Thoracic aorta (tissue), 2 donors: ENCODE data around the gene DICER1. TPM values are rescaled to one million over a fixed set of nuclear protein-coding genes. Genes with fewer than 3 reads are reported as not detected.

Experiments used
- ATAC-seq: fragments of 150-250 bp; one replicate; pipeline ENCODE4 v1.8.0; 2017; ENCODE audit warnings: low read depth; ENCODE audit not compliant: insufficient number of reproducible peaks, low FRiP score
- DNase-seq: peaks from one replicate; pipeline ENCODE4 v3.0.0-alpha.2; 2020; ENCODE audit warnings: low spot score
- H3K27ac ChIP-seq, 2 donors: fragments of 200-600 bp; sonication (generic); 1 replicate in 1 of 2; 2 replicates in 1 of 2; pipeline ENCODE4 v1.5.1; 2016; ENCODE audit warnings: mild to moderate bottlenecking in 2 of 2, moderate library complexity in 2 of 2
- H3K27me3 ChIP-seq: fragments of 200-600 bp; sonication (generic); replicated peaks from 2 replicates; pipeline ENCODE4 v1.6.0; 2016; ENCODE audit warnings: mild to moderate bottlenecking; ENCODE audit not compliant: insufficient read depth
- H3K36me3 ChIP-seq: fragments of 200-600 bp; sonication (generic); one replicate; pipeline ENCODE4 v1.5.1; 2016
- H3K4me1 ChIP-seq, 2 donors: fragments of 200-600 bp; sonication (generic); 1 replicate in 1 of 2; 2 replicates in 1 of 2; pipeline versions ENCODE4 v1.5.1 to v1.6.0; 2016; ENCODE audit warnings: low read depth in 2 of 2, mild to moderate bottlenecking in 1 of 2; ENCODE audit not compliant: control insufficient read depth in 1 of 2
- H3K4me3 ChIP-seq: fragments of 200-600 bp; sonication (generic); 2 replicates; pipeline ENCODE4 v1.5.1; 2016; ENCODE audit warnings: mild to moderate bottlenecking
- H3K9me3 ChIP-seq: fragments of 200-600 bp; sonication (generic); 2 replicates; pipeline ENCODE4 v1.5.1; 2016
- total RNA-seq, 2 donors: library from RNA; depleted of rRNA; stranded (reverse); fragments of >200 nt; gene quantifications; one replicate each; pipeline versions ENCODE4 v1.1.0 to v1.2.3, GENCODE V29; 2016
- TF ChIP-seq, protein P1 (sequence below): fragments of 200-600 bp; sonication (generic); IDR thresholded peaks from one replicate; pipeline ENCODE4 v1.5.1; 2019; ENCODE audit warnings: antibody characterized with exemption

The DICER1 gene
- total RNA-seq, 2 donors from 2014 or later: 56.3 to 92.5 TPM

DNA sequence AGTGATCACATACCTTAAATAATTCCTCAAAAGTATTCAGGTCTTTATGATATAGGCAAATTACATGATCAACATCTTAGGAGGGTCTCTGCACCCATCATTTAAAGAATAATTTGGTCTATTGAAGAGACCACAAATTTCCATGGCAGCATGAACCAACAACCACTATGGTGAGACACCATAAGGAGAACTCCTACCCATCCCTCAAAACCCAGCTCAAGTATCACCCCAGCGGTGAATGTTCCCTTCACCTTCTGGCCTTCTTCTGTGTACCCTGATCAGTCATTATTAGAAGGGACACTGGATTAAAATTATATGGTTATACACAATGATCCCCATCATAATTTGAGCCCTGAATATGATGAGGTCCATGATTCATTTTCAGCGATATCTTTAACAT, 81.5 kb downstream of the DICER1 start:
- no peak for DNase-seq
- no peak for ATAC-seq
- H3K4me3 ChIP-seq: no peak overlapping the region
- H3K9me3 ChIP-seq: no peaks in the 10 kb centered on the region
- no peaks in the 10 kb centered on the region for H3K36me3 ChIP-seq
- no peak overlapping the region for H3K27ac ChIP-seq
- no peaks in the 10 kb centered on the region for H3K27me3 ChIP-seq
- H3K4me1 ChIP-seq: peaks cover 0 to 9% of the 10 kb centered on the region in 2 donors
- TF ChIP-seq, protein P1, sequence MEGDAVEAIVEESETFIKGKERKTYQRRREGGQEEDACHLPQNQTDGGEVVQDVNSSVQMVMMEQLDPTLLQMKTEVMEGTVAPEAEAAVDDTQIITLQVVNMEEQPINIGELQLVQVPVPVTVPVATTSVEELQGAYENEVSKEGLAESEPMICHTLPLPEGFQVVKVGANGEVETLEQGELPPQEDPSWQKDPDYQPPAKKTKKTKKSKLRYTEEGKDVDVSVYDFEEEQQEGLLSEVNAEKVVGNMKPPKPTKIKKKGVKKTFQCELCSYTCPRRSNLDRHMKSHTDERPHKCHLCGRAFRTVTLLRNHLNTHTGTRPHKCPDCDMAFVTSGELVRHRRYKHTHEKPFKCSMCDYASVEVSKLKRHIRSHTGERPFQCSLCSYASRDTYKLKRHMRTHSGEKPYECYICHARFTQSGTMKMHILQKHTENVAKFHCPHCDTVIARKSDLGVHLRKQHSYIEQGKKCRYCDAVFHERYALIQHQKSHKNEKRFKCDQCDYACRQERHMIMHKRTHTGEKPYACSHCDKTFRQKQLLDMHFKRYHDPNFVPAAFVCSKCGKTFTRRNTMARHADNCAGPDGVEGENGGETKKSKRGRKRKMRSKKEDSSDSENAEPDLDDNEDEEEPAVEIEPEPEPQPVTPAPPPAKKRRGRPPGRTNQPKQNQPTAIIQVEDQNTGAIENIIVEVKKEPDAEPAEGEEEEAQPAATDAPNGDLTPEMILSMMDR: no peak

DNA sequence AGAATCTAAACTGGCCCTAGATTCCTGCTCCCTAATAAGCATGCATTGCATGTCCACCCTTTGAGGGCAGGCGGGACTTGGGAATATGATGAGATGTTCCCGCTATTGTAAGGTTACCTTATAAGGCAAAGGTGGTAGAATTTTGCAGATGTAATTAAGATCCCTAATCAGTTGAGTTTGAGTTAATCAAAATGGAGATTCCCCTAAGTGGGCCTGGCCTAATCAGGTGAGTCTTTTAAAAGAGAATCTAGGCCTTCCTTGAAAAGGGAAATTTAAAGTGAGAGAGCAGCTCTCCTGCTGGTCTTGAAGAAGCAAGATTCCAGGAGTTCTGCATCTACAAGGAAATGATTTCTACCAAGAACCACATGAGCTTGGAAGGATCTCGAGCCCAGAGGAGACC, 83.4 kb downstream of the DICER1 start:
- no peaks in the 10 kb centered on the region for H3K36me3 ChIP-seq
- ATAC-seq: no peak
- no peak overlapping the region for H3K27ac ChIP-seq
- H3K4me1 ChIP-seq: peaks cover 0 to 9% of the 10 kb centered on the region in 2 donors
- no peak for DNase-seq
- no peaks in the 10 kb centered on the region for H3K9me3 ChIP-seq
- TF ChIP-seq, protein P1: no peak
- no peaks in the 10 kb centered on the region for H3K27me3 ChIP-seq
- H3K4me3 ChIP-seq: no peak overlapping the region

DNA sequence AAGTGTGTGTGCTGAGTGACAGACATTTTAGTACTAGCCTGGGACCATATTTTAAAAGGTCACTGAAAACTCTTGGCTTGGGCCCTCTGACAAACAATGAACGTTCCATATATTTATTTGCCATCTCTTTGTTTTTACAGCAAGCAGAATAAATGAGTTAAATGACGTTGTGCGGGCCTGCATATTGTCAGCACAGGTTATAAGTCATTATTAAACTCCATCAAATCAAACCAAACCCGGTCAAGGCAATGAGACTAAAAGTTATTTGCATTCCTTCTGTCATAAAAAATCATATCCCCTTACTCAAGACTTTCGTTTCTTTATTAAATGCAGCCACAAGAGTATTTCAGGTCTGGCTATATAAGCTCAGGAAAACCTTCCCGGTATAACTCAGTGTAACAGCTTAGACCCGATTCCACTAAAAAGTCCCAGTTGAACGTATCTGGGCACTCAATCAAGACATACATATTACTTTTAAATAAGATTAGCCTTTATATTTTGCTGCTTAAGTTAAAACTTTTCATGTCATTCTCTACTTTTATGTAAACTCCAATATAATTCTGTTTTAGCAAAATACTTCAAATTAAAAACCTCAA, 84.9 kb downstream of the DICER1 start:
- H3K4me1 ChIP-seq: peaks cover 0 to 7% of the 10 kb centered on the region in 2 donors
- DNase-seq (no peak), ATAC-seq (no peak)
- no peaks in the 10 kb centered on the region for H3K27me3 ChIP-seq
- H3K4me3 ChIP-seq: no peak overlapping the region
- TF ChIP-seq, protein P1: no peak
- H3K36me3 ChIP-seq: no peaks in the 10 kb centered on the region
- no peak overlapping the region for H3K27ac ChIP-seq
- no peaks in the 10 kb centered on the region for H3K9me3 ChIP-seq

DNA sequence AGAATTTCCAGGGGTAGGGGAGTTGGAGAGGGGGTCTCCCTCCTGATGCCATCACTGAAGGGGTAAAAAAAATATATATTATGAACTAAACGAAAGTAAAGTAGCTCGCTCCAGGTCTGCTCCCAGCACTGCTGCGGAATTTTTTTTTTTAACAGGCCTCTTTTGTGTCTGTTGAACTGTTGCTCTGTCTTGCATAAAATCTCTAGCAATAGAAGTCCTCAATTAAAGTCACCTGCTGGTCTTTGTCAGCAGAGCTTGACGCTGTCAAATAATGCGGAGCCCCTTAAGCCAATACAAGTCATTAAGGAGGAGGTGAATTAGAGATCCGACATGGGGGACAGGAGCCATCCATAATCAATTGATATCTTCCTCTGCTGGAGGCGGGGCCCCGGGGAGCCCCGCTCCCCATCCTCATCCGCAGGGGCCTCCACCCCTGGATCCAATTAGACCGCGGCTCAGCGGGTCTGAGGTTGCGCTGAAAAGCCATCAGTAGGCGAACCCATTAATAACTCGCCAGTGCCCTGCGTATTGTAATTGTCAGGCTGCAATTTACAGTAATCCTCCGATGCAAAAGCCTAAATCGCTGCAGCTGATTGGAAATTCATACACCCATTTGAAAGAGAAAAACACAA, 85.6 kb downstream of the DICER1 start:
- peaks cover 0 to 2% of the 10 kb centered on the region in 2 donors for H3K4me1 ChIP-seq
- no peaks in the 10 kb centered on the region for H3K36me3 ChIP-seq
- DNase-seq (no peak), ATAC-seq (no peak)
- no peak overlapping the region for H3K27ac ChIP-seq
- TF ChIP-seq, protein P1: no peak
- no peaks in the 10 kb centered on the region for H3K27me3 ChIP-seq
- no peaks in the 10 kb centered on the region for H3K9me3 ChIP-seq
- no peak overlapping the region for H3K4me3 ChIP-seq

DNA sequence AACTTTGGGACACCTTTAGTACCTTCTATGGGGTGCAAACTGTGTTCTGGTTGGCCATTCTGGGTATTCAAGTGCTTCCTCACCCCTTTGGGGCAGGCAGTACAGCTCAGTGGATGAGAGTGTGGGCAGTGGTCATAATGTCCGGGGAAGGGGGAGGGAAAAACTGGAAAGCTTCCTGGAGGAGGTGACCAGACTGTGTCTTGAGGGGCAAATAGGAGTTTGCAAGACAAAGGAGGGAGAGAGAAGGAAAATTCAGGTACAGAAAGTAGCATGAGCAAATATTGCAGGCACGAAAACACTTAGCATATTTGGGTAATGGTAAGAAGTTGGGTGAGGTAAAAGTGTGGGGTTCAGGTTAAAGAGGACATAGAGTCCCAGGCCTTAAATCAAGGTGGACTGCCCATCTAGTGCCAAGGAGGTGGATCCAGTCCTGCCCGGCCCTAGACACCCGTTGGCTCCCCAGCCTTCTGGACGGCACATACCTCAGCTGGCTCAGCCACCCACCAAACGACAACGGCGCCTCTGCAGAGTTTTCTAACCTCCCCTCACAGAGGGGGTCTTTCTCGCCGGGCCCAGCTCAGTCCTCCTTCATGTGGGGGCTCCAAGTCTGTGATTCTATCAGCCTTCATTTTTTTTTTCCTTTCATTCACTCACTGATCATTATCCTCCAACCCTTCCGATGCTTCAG, 86.4 kb downstream of the DICER1 start:
- Histone ChIP-seq H3K36me3 (no peaks in the 10 kb centered on the region), H3K4me1 (no peaks in the 10 kb centered on the region), H3K27me3 (no peaks in the 10 kb centered on the region), H3K4me3 (no peak overlapping the region), H3K27ac (no peak overlapping the region), H3K9me3 (no peaks in the 10 kb centered on the region)
- ATAC-seq (no peak), DNase-seq (no peak)
- TF ChIP-seq, protein P1: no peak
